D721Med (cell line): ENCODE results near the gene TSPAN5.

Experiments used
- DNase-seq: peaks from one replicate; pipeline ENCODE4 v3.0.0; 2011; ENCODE audit warnings: low spot score; ENCODE audit not compliant: insufficient read length
- FAIRE-seq: peaks from 2 replicates; lab custom pipeline; 2011; peaks lifted over from hg19 to GRCh38; lab: Jason Lieb, UNC
- CTCF ChIP-seq: IDR thresholded peaks from 2 replicates; pipeline ENCODE4 v1.5.1; 2012; ENCODE audit warnings: mild to moderate bottlenecking, control low read depth; ENCODE audit not compliant: insufficient read depth; ENCODE audit errors: missing control alignments

Gene TSPAN5

GRCh38 chr4:98691588-98691987 is 33.2 kb upstream of the TSPAN5 start:
- TF ChIP-seq CTCF: no peak
- DNase-seq (no peak), FAIRE-seq (no peak)

- TF ChIP-seq CTCF: no peak
- FAIRE-seq (no peak), DNase-seq (no peak)
Measured at GRCh38 chr4:98689507-98690174, 31.2 kb upstream of the TSPAN5 start.

GRCh38 chr4:98688411-98689290 is 30.2 kb upstream of the TSPAN5 start:
- no peak for DNase-seq
- FAIRE-seq: no peak
- no peak for TF ChIP-seq CTCF

- FAIRE-seq (no peak), DNase-seq (no peak)
- TF ChIP-seq CTCF: no peak
Measured at GRCh38 chr4:98687876-98688275, 29.5 kb upstream of the TSPAN5 start.

GRCh38 chr4:98686847-98687246 is 28.4 kb upstream of the TSPAN5 start:
- DNase-seq (no peak), FAIRE-seq (peak; percentile 46)
- no peak for TF ChIP-seq CTCF

- DNase-seq (no peak), FAIRE-seq (peak; percentile 88)
- no peak for TF ChIP-seq CTCF
Measured at GRCh38 chr4:98686043-98686707, 27.8 kb upstream of the TSPAN5 start.
